Hindlimb muscle (tissue), 1 donor: Measurements from ENCODE around the gene ARFIP2. TPM values are rescaled to one million over a fixed set of nuclear protein-coding genes. Genes with fewer than 3 reads are reported as not detected.
A peak's percentile ranks its signal among the peaks of the same experiment; 100 is the strongest.

Experiments
- DNase-seq: peaks from one replicate; pipeline ENCODE4 v3.0.0-alpha.2; 2013
- polyA plus RNA-seq: library from polyadenylated mRNA; unstranded; fragments of 120-200 nt; gene quantifications from one replicate; pipeline ENCODE4 v1.2.1, GENCODE V29; 2013; ENCODE audit not compliant: insufficient read length

Gene ARFIP2
- polyA plus RNA-seq, 1 donor: 32.2 TPM

DNA sequence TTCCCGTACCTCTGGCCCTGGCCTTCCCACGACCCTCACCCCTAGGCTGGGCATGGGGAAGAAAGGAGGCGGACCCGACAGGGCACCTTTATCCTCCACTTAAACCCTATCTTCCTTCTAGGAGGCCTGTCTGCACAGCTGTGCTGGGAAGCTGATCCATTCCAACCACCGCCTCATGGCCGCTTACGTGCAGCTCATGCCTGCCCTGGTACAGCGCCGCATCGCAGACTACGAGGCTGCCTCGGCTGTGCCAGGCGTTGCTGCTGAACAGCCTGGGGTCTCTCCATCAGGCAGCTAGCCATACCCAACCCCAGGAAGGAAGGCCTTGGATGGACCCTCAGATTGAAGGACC lies 769 bp upstream of the ARFIP2 start:
- no peak for DNase-seq

DNA sequence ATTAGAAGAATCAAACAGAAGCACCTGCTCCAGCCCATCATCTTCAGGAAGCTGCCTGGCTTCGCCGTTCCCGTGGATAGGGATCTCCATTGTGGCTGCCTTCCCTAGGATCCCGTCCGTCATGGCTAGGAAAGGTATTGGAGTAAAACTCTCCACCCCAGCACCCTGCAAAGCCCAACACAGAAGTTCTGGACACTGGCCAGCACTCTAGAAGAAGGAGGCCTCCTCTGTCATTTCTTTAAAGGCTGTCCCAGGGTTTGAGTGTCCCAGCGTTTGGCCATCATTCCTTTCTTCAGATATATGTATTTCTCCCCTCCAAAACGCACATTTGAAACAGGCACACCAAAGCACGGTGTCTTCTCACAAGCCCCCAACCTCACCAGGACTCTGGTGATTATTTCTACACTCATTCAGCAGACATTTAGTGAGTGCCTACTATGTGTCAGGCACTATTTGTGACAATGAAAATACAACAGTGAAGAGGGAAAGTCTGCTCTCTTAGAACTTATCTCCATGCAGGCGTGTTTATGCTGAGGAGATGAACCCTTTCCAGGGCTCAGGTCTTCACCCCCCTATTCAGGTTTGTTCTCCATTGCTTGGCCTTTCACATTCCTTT lies 724 bp downstream of the ARFIP2 start:
- DNase-seq: no peak

DNA sequence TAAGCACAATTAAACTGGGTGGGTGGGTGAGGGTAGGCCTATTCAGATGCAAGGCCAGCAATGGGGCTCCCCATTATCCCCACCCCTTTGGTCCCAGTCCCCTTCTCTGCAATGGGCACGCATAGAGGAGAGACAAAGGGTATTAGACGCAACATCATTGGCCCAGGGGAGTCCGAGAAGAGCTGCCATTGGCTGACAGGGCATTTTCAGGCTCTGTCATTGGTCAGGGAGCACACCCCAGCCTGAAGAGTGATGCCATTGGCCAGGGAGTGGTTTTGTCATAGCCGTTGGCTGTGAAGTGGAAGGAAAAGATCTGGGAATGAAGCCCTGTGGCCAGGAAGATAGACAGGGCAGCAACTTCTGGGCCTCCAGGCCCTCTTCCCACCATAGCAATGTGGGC lies 4.6 kb downstream of the ARFIP2 start:
- no peak for DNase-seq

DNA sequence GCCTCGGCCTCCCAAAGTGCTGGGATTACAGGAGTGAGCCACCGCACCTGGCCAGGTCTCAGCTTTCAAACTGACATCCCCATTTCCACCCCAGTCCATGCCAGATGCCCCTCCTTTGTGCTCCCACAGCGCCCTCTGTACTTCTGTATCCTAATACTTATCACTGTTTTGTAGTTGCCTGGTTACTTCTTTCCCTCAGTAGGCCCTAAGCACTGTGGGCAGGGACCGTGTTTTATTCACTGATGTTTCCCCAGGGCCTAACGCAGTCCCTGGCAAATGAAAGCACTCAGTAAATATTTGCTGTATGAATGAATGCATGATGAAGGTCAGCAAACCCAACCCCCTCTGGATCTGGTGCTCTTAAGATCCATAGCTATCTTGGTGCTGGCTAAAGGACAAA lies 5.2 kb downstream of the ARFIP2 start:
- no peak for DNase-seq

DNA sequence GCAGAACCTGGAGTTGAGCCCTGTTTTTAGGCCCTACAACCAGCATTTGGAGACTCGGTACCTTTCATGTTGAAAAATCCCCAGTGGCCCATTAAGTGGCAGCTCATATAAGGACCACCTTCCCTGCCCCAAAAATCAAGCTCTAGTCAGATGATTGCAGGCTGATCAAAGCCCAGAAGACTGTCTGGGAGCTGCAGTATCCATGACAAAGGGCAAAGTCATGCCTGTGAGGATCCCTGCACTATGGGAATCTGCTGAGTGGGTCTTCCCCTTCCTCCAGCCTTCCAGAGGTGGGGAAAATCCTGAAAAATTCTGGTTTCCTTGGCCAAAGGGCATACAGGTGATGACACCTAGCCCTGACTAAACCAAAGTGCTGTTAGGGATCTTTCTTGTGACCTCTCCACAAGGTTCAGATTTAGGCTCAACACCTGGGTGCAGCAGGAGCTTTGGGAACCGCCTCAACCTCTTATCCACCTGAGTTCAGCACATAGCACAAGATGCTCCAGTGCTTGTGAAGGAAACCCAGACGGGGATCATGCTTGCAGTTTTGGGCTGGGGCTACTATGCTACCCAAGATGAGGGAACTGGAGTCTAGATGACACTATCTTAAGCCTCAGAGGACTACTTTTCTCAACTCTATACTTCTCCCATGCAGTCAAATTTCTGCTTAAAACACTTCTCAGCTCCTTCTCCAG lies 6.2 kb downstream of the ARFIP2 start:
- DNase-seq: no peak

DNA sequence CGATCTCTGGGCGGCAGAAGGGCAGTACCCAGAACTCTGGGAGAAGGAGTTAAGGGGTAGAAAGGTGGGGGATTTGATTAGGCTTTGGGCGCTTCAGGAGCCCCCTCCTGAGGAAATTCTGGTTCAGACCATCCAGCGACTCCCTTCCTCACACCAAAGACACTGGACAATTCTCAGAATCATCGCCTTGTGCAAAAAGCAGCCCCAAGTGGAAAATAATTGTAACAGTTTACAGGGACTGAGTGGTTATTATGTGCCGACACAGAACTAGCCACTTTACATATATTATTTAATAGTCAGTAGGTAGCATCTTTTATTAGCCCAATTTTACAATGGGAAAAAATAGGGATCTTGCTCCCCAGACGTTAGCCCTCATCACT lies 6.7 kb downstream of the ARFIP2 start:
- no peak for DNase-seq

DNA sequence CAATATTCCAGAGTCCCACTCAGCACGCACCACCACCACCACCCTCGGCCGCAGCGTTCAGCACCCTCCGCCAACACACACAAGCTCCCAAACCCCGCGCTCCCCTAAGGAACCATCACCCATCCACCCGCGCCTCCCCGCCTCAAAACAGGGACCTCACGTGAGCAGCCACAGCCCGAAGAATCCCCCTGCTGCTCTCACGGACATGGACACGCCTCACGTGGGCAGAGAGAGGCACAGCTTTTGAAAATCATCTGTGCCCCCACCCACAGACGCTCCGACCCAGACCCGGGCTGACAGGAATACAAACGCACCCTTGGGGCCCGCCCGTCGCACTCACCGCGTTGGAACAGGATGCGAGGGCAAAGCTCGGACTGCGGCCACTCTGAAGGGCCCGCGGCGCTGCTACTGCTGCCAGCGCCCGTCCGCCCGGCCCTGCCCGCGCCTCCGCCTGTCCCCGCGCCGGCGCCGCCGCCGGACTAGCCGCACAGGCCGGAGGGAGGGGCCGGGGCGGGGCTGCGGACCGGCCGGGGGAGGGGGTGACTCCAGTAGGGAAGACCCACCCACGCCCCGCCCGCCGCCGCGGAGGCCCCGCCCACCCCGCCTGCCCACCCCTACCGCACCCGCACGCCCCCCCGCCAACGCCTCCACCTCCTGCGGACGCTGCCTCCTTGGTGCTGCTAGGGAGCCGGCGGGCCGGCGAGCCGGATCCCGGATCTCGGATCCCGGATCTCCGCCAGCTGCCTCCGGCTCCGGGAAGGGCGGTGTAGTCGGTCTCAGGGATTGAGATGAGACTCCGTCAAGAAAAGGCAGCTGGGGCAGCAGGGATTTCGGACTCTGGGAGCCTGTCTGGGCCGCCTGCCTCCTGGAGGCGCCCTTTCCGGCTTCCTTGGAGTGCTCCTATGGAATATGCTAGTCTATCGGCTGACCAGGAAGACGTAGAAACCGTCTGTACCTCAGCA lies 7.4 kb downstream of the ARFIP2 start, which contains the start of gene TRIM3:
Gene TRIM3 (minus strand): TSS at position 491 of the 962 bp plus-strand sequence. CDS start 8,246 bp downstream, outside the sequence.
- peak; percentile 87 for DNase-seq

DNA sequence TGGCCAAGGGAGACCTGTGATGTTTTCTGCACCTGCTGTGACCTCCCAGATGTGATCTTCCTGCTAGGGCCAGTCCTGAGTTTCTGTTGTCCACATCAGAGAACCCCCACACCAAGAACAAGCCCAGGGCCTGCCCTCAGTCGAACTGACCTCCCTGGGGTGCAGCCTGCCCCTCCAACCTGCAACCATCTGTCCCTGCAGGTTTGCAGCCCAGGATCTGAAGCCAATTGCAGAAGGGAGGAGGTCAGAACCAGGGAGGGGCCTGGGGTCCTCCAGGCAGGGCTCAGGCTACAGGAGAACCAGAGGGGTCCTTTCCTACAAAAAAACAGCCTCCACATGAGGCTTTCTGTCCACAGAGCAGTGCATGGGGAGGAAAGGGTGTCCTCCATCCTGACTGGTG lies 8.2 kb downstream of the ARFIP2 start:
- DNase-seq: no peak

DNA sequence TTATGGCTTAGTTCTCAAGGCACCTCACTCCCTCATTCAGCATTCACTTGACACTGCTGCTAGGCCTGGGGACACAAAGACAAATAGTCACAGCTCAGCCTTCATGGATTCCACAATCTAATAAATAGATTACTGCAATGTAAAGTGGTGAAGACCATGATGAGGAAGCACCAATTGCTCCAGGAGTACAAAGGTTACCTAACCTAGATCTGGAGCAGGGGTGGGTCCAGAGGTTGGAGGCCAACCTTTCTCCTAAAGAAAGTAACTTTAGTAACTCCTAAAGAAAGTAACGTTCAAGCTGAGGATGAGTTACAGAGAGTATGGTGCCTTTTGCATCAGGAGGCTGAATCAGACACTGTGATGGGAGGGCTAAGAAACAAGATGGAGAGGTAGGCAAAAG lies 11.5 kb downstream of the ARFIP2 start:
- DNase-seq: no peak

DNA sequence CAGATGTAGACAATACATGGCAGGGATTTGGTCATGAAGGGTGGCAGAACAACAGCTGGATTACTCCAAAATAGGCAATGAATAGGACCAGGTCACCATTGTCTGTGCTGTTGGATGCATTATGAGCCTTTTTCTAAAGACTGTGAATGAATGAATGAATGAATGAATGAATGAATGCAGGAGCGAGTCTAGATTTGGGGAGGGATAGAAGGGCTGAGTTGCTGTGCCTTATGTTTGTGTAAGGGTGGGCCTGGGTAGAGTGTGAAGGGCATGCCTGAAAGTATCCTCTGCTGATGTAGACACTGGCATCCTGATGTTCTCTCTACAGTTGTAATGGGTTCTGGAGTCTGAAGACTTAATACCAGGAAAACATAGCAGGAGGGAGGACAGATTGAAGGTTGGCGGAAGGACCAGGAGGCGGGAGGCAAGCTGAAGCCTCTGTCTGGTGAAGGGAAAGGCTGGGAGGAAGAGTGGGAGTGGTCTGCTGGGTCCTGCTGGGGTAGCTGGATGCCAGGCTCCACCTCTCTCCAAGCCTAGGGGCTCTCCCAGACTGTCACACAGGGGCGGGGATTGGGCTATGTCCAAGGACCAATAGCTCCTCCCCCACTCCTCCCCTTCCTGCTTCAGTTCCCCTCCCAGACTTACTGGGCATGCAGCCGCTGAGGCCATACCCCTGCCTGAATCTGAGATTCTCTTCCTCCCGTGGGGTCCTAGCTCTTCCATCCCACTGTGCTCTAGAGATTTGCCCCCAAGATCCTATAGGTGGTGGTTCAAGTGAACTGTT lies 12.2 kb downstream of the ARFIP2 start:
- peak; percentile 83 for DNase-seq

DNA sequence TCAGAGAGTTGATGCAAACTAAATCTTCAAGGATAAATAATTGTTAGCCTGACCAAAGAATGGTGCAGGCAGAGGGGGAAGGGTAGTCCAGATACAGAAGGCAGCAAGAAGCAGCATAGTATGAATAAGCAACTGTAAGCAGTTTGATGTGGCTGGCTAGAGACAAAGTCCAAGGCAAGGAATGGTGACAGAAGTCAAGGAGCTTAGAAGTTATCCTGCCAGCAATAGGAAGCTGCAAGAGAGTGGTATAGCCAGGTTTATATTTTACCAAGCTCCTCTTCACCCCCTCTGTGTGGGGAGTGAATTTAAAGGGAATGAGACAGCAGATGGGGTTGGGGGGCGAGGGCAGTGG lies 22.1 kb downstream of the ARFIP2 start:
- DNase-seq: no peak

DNA sequence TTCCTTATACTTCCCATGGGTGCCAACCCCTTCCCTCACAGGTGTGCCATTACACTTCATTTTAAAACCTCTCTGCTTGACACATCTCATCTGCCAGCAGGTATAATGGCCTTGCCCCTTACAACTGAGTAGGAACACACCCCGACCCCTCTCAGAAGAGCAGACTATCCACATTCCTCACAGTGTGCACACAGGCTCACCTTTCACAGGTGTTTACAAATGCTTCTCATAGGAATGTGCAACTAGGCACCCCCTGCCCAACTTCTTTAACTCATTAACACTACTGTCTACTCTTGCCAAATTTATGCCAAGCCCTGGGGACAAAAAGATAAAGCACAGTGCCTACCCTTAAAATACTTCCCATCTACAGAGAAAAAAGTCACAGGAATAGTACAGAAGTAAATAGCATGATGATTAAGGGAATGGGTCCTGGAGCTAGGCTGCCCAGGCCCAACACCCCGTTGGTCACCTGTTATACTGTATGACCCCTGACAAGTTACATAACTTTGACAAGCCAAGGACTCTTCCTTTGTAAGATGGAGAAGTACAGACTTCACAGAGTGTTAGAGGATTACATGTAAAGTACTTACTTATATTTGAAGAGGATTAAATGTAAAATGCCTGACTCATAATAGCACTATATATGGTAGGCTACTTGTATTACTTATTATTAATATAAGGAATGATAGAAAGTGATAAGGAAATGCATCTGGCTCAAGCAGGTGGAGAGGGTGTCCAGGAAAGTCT lies 22.6 kb downstream of the ARFIP2 start:
- no peak for DNase-seq

DNA sequence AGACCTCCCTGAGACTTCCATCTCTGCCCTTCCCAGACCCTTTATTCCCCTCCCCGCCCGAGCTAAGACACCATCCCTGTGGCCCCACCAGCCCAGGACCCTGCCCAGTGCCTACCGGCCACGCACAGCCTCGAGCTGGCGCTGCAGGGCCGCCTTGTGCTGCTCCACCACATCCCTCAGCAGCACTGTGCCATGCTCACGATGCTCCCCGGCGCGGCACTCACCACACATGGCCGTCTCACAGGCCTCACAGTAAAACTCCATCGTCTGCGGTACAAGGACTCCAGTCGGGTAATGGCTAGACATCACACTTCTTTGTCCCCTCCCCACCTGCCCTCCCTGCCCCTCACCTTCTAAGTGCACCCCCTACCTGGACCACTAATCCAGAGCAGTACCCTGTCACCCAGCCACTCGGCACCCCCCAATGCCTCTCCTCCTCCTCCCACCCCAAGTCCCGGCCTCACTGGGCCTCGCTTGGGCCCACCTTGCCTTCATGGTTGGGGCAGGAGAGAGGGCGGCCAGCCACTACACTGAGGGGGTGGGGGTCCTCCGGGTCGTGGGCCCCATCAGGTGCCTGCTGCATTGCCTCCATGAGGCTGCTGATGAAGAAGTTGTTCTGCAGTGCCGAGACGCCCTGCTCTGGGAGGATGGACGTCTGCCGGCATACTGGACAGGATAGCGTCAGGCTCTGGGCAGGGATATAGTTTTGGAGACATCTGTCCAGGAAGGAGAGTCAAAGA lies 23.4 kb downstream of the ARFIP2 start:
- DNase-seq: no peak

DNA sequence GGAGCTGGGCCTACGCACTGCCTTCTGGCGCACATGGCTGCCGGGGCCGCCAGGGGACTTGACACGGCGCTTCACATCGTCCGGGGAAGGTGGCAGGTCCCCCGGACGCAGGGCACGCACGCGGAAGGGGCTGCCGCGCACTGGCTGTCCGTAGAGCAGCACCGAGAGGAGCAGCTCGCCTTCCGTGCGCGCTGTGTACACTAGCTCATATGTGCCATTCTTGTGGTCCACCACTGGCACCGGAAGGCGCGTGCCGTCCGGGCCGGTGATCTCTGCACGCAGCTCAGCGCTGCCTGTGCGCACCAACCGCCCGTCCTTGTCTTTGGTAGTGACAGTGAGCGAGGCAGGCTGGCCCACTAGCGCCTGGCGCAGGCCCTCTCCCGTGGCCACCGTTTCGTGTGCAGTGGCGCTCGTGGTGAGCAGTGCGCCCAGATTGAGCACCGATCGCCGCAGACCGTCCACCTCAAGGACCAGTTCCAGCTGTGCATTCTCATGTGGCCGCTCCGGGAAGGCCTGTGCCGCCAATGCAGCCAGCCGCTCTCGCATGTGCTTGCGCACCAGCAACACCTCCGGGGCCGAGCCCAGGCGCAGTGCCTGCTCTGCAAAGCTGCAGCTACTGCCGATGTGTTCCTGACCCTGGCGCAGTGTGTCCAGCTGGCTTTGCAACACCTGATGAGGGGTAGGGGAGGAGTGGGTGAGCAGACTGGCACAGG lies 24.6 kb downstream of the ARFIP2 start:
- no peak for DNase-seq

DNA sequence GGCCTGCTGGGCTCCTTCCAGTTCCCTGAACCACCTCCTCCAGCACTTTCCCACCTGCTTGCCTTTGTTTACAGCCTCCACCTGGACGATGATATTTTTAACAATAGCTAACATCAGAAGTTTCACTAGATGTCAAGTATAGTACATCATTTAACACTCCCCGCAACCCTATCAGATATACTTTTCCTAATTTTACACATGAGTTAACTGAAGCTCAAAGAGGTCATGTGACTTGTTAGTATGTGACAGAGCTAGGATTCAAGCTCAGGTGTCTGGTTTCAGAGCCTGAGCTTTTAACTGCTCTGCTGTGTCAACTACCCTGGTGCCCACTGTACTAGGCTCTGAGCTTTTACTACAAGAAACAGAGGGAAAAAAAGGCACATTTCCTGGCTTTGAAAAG lies 26.1 kb downstream of the ARFIP2 start:
- DNase-seq: no peak

DNA sequence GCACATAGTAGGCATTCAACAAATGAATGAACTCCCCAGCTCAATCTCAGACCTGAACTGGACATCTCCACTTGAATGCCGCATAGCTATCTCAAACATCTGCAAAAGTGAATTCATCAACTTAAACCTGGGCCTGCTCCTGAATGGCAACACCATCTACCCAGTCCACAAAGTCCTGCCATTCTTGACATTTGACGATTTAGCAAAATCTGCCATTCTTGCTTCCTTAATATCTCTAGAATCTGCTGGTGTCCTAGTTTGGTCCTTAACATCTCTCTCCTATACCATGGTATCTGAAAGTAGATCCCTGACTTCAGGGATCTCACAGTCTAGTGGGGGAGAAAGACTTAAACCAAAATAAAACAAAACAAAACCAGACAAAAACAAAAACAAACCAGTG lies 28.0 kb downstream of the ARFIP2 start:
- no peak for DNase-seq

DNA sequence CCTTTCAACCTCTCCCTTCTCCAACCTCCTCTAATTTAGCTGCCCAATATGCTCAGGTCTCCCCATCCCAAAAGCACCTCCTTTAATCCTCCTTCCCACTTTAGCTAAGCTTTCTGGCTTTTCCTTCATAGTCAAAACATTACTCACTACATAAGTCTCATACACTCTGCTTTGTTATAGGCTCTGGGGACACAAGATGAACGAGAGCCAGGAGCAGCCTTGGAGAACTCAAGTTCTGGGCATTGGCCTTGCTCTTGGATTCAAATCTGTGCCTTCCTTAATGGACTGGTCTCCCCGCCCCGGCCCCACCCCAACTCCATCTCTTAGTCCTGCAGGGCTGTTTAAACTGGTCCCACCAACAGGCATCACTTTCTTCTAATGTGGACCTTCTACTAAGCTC lies 28.9 kb downstream of the ARFIP2 start:
- no peak for DNase-seq

DNA sequence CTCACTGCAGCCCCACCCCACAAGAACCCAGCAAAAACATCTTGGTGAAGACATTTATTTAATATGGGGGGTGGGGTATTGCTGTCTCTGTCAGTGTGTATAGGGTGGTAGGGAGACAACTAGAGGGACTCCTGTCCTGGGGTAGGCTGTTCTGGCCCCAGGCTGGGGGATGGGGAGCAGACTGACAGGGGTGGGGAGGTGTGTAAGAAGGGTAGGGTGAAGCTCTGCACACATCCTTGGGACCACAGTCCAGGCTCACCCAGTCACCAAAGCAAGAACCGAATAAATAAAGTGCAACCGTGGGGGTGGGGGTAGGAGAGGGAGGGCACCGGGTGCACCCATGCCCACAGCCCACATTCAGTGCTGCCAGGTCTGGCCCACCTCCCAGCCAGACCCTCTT lies 32.6 kb downstream of the ARFIP2 start:
- no peak for DNase-seq

DNA sequence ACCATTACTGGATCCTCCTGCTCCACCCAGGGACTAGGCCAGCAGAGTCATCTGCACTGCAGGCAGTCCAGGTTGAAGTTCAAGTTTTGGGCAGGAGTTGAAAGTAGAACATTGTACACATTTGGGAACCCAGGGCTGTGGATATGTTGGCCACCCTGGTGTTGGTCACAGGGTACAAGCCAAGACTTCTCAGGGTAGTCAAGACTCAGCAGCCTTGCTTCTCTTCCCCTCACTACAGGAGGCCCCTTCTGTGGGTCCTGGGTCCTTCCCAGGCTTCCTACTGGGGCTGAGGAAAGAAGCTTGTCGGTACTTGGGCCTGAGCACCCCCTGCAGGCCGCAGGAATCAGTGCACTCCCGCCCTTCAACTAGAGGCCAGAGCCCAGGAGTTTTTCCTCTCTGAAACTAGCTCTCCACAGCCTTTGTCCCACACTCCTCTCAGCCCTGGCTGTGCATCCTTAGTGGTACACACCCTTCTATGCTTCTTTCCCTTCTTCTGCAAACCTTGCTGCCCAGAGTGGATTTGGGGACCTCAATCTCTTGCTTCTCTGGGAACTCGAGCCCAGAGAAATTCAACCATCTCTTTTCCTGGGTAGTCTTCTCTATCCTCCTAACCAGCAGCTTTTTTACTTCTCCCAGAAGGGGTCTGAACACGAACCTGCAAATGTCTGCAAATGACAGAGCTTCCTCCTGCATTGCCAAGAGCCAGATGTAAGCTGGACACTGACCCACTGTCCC lies 37.7 kb downstream of the ARFIP2 start:
- DNase-seq: peak; percentile 36

DNA sequence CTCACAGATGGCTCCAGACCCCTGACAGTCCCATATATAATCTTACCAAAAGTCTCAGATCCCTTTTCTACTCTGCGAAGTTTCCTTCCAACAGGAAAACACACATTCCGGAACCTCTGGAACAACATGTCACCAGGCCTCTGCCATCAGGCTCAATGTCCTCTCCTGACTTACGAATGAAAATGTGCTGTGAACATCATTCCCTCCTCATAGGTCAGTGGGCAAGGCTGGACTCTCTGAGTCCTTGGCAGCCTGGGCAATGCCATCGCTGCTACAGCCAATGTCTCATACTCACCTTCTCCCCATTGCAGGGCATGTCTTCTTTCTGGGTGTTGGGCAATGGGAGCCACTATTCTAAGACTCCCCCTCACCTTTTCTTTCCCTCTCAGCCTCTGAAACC lies 38.7 kb downstream of the ARFIP2 start:
- DNase-seq: no peak
